Neuronal stem cell (in vitro differentiated cells): Measurements from ENCODE around the gene TMC7.

Experiments
- DNase-seq: peaks from one replicate; pipeline ENCODE4 v3.0.0-alpha.2; 2013; ENCODE audit warnings: low spot score
- H2AFZ ChIP-seq: one replicate; pipeline ENCODE4 v1.6.1; 2013; ENCODE audit warnings: mild to moderate bottlenecking, low read length, inconsistent platforms
- H2AK5ac ChIP-seq: 2 replicates; pipeline ENCODE4 v1.6.1; 2013; ENCODE audit warnings: low read depth, mild to moderate bottlenecking, inconsistent platforms, low read length, moderate library complexity, mixed read lengths
- H2BK120ac ChIP-seq: 2 replicates; pipeline ENCODE4 v1.6.1; 2013; ENCODE audit warnings: low read depth, mild to moderate bottlenecking, inconsistent platforms, low read length, moderate library complexity, mixed read lengths
- H2BK12ac ChIP-seq: one replicate; pipeline ENCODE4 v1.6.1; 2013; ENCODE audit warnings: low read length, inconsistent platforms
- H2BK15ac ChIP-seq: 2 replicates; pipeline ENCODE4 v1.6.1; 2013; ENCODE audit warnings: mild to moderate bottlenecking, low read length, inconsistent platforms, mixed read lengths
- H2BK5ac ChIP-seq: one replicate; pipeline ENCODE4 v1.6.1; 2013; ENCODE audit warnings: inconsistent platforms, mild to moderate bottlenecking, low read length, moderate library complexity
- H3K14ac ChIP-seq: one replicate; pipeline ENCODE4 v1.6.1; 2013; ENCODE audit warnings: low read length, inconsistent platforms
- H3K18ac ChIP-seq: 2 replicates; pipeline ENCODE4 v1.6.1; 2013; ENCODE audit warnings: low read length, inconsistent platforms
- H3K23ac ChIP-seq: 2 replicates; pipeline ENCODE4 v1.6.1; 2013; ENCODE audit warnings: low read depth, mild to moderate bottlenecking, mixed read lengths, low read length, inconsistent platforms; ENCODE audit not compliant: poor library complexity
- H3K27ac ChIP-seq: replicated peaks from 3 replicates; pipeline ENCODE4 v1.5.1; 2013; ENCODE audit warnings: low read length, inconsistent platforms
- H3K27me3 ChIP-seq, 3 experiments: 2 replicates each; pipeline ENCODE4 v1.6.1; 2013; ENCODE audit warnings: low read length in 3 of 3, mild to moderate bottlenecking in 2 of 3, inconsistent platforms in 1 of 3, low read depth in 1 of 3, mixed read lengths in 1 of 3, moderate library complexity in 1 of 3; ENCODE audit not compliant: control insufficient read depth in 3 of 3, insufficient read depth in 3 of 3
- H3K36me3 ChIP-seq, 2 donors: replicated peaks in 1 of 2; 2 replicates each; pipeline ENCODE4 v1.6.1; 2013; ENCODE audit warnings: low read length in 2 of 2; ENCODE audit not compliant: control insufficient read depth in 2 of 2, insufficient read depth in 2 of 2
- H3K4ac ChIP-seq: 2 replicates; pipeline ENCODE4 v1.6.1; 2013; ENCODE audit warnings: inconsistent platforms, mild to moderate bottlenecking, low read length, moderate library complexity
- H3K4me1 ChIP-seq, 2 donors: 1 replicate in 1 of 2; 2 replicates in 1 of 2; pipeline ENCODE4 v1.6.1; 2013; ENCODE audit warnings: low read length in 2 of 2, low read depth in 1 of 2; ENCODE audit not compliant: control insufficient read depth in 2 of 2, insufficient read depth in 1 of 2
- H3K4me2 ChIP-seq: one replicate; pipeline ENCODE4 v1.6.1; 2013; ENCODE audit warnings: mild to moderate bottlenecking, low read length, inconsistent platforms; ENCODE audit not compliant: insufficient read depth, poor library complexity, severe bottlenecking
- H3K4me3 ChIP-seq, 2 donors: 2 replicates each; pipeline ENCODE4 v1.5.1; 2013; ENCODE audit warnings: low read length in 2 of 2, mild to moderate bottlenecking in 2 of 2, inconsistent platforms in 1 of 2, moderate library complexity in 1 of 2
- H3K79me1 ChIP-seq: one replicate; pipeline ENCODE4 v1.6.1; 2013; ENCODE audit warnings: low read depth, mild to moderate bottlenecking, inconsistent platforms, low read length, moderate library complexity
- H3K9ac ChIP-seq: one replicate; pipeline ENCODE4 v1.6.1; 2013; ENCODE audit warnings: mild to moderate bottlenecking, low read depth, low read length, inconsistent platforms; ENCODE audit not compliant: poor library complexity
- H3K9me3 ChIP-seq, 2 donors: replicated peaks in 1 of 2; 2 replicates each; pipeline versions ENCODE3 to v1.6.1; 2013; ENCODE audit warnings: low read length in 2 of 2, mild to moderate bottlenecking in 2 of 2, inconsistent platforms in 1 of 2, low read depth in 1 of 2, mixed read lengths in 1 of 2, moderate library complexity in 1 of 2; ENCODE audit not compliant: control insufficient read depth in 2 of 2, insufficient read depth in 1 of 2
- H4K8ac ChIP-seq: one replicate; pipeline ENCODE4 v1.6.1; 2013; ENCODE audit warnings: low read depth, mild to moderate bottlenecking, inconsistent platforms, low read length, moderate library complexity
- H4K91ac ChIP-seq: one replicate; pipeline ENCODE4 v1.6.1; 2013; ENCODE audit warnings: low read length, low read depth, mild to moderate bottlenecking, inconsistent platforms; ENCODE audit not compliant: poor library complexity
- WGBS, 2 donors: extraction: QIAGEN DNeasy Blood & Tissue Kit; methylation state at CpG; one replicate each; pipeline ENCODE4 v1.1.7; 2013; ENCODE audit warnings: missing lambda C conversion rate in 2 of 2, mixed read lengths in 1 of 2; ENCODE audit not compliant: insufficient read length in 2 of 2, insufficient replicate concordance in 1 of 2; ENCODE audit errors: extremely low coverage in 2 of 2; 5-methylcytosine and 5-hydroxymethylcytosine counted together

The TMC7 gene

GRCh38 chr16:19005561-19006445 lies 22.1 kb downstream of the TMC7 start:
- no peak overlapping the region for H2BK12ac ChIP-seq
- no peaks in the 10 kb centered on the region for H3K79me1 ChIP-seq
- no peak overlapping the region for H3K14ac ChIP-seq
- H2AK5ac ChIP-seq: no peak overlapping the region
- H3K36me3 ChIP-seq: peaks cover 7 to 9% of the 10 kb centered on the region in 2 donors
- H3K9ac ChIP-seq: no peak overlapping the region
- H3K27me3 ChIP-seq: no peaks in the 10 kb centered on the region
- no peak overlapping the region for H3K18ac ChIP-seq
- H3K4me1 ChIP-seq: peaks cover 16 to 18% of the 10 kb centered on the region in 2 donors
- H4K91ac ChIP-seq: no peak overlapping the region
- no peak overlapping the region for H3K4me3 ChIP-seq
- H3K4ac ChIP-seq: no peak overlapping the region
- no peak overlapping the region for H2BK15ac ChIP-seq
- no peak overlapping the region for H4K8ac ChIP-seq
- H2BK5ac ChIP-seq: no peak overlapping the region
- peaks cover 6 to 10% of the 10 kb centered on the region in 2 donors for H3K9me3 ChIP-seq
- no peak overlapping the region for H3K27ac ChIP-seq
- no peak for DNase-seq
- WGBS, 2 donors: no CpG with 5 or more reads among the region's 16 CpGs
- no peak overlapping the region for H3K23ac ChIP-seq
- no peak overlapping the region for H3K4me2 ChIP-seq
- no peak overlapping the region for H2BK120ac ChIP-seq
- H2AFZ ChIP-seq: peak overlapping the region; percentile 71

- Histone ChIP-seq H3K23ac (no peak overlapping the region), H3K14ac (no peak overlapping the region), H3K4me1 (peaks cover 16 to 18% of the 10 kb centered on the region in 2 donors), H3K18ac (no peak overlapping the region), H3K9ac (no peak overlapping the region), H4K91ac (no peak overlapping the region), H3K4me3 (no peak overlapping the region), H2BK12ac (peak overlapping the region; percentile 4), H3K36me3 (peaks cover 6 to 14% of the 10 kb centered on the region in 2 donors), H3K27me3 (no peaks in the 10 kb centered on the region), H3K9me3 (peaks cover 10 to 11% of the 10 kb centered on the region in 2 donors), H2AK5ac (no peak overlapping the region), H2AFZ (no peak overlapping the region), H3K4me2 (no peak overlapping the region), H3K79me1 (no peaks in the 10 kb centered on the region), H3K4ac (no peak overlapping the region), H4K8ac (no peak overlapping the region), H2BK5ac (no peak overlapping the region), H3K27ac (no peak overlapping the region), H2BK120ac (no peak overlapping the region), H2BK15ac (no peak overlapping the region)
- WGBS, 2 donors: no CpG with 5 or more reads among the region's 20 CpGs
- DNase-seq: no peak
Observed at GRCh38 chr16:19006446-19007315, 22.9 kb downstream of the TMC7 start.

- Histone ChIP-seq H2AK5ac (no peak overlapping the region), H3K4ac (no peak overlapping the region), H3K14ac (no peak overlapping the region), H4K91ac (no peak overlapping the region), H4K8ac (no peak overlapping the region), H3K23ac (no peak overlapping the region), H3K27ac (peak overlapping the region; percentile 21), H3K36me3 (peaks cover 0 to 16% of the 10 kb centered on the region in 2 donors), H2BK15ac (no peak overlapping the region), H2AFZ (peak overlapping the region; percentile 57), H3K4me3 (no peak overlapping the region), H3K27me3 (no peaks in the 10 kb centered on the region), H3K4me2 (no peak overlapping the region), H2BK5ac (no peak overlapping the region), H2BK12ac (no peak overlapping the region), H3K4me1 (peaks cover 13 to 18% of the 10 kb centered on the region in 2 donors), H3K9ac (no peak overlapping the region), H3K18ac (no peak overlapping the region), H3K9me3 (peaks cover 4 to 11% of the 10 kb centered on the region in 2 donors), H3K79me1 (no peaks in the 10 kb centered on the region), H2BK120ac (no peak overlapping the region)
- no CpG with 5 or more reads among the region's 7 CpGs for WGBS, 2 donors
- no peak for DNase-seq
Observed at GRCh38 chr16:19008245-19009169, 24.8 kb downstream of the TMC7 start.
